ENCODE data around the gene EFR3B.
"Not testable (repeated sequence)": the region's sequence is repeated elsewhere in the genome, so short reads cannot be mapped to it uniquely, and the experiment has no call there.

Gene EFR3B

GRCh38 chr2:25082002-25082622 lies 40.2 kb downstream of the EFR3B start:
- no peak for ATAC-seq (replicated peaks; ENCODE audit: extremely low read depth, poor library complexity, severe bottlenecking)
- no peak overlapping the region for H3K27ac Mint-ChIP-seq (ENCODE audit: low read depth)
- H3K4me1 Mint-ChIP-seq, result no peaks in the 10 kb centered on the region

DNA sequence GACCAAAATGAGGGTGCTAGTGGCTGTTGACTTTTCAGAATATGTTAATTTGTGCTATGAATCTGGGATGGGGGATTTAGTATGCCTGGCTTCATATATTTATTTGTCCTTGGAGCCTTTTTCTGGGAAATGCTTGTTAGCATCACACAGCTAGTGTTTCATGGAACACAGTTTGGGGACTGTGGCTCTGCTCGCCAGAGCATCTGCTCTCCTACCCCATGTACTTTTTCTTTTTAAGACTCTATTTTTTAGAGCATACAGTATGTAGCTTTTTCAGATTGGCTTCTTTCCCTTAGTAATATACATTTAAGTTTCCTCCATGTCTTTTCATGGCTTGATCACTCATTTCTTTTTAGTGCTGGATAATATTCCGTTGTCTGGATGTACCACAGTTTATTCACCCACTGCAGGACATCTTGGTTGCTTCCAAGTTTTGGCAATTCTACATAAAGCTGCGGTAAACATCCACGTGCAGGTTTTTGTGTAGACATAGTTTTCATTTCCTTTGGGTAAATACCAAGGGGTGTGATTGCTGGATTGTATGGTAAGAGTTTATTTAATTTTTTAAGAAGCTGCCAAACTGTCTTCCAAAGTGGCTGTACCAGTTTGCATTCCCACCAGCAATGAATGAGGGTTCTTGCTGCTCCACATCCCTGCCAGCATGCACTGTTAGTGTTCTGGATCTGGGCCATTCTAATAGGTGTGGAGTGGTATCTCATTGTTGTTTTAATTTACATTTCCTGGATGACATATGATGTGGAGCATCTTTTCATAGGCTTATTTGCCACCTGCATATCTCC lies 44.1 kb downstream of the EFR3B start:
- H3K27ac Mint-ChIP-seq (ENCODE audit: low read depth), result no peak overlapping the region
- no peak for ATAC-seq (replicated peaks; ENCODE audit: extremely low read depth, poor library complexity, severe bottlenecking)
- peaks cover 22% of the 10 kb centered on the region for H3K27me3 Mint-ChIP-seq
- no peaks in the 10 kb centered on the region for H3K9me3 Mint-ChIP-seq
- no peak overlapping the region for H3K4me3 Mint-ChIP-seq
- no peaks in the 10 kb centered on the region for H3K4me1 Mint-ChIP-seq
- no peak for DNase-seq (ENCODE audit: low spot score in 2 of 2)
- no peaks in the 10 kb centered on the region for H3K36me3 Mint-ChIP-seq (ENCODE audit: insufficient read depth)

More at GRCh38 chr2:25082002-25082622, 40.2 kb downstream of the EFR3B start:
- Mint-ChIP-seq H3K9me3 (no peaks in the 10 kb centered on the region), H3K27me3 (peaks cover 49% of the 10 kb centered on the region), H3K4me3 (no peak overlapping the region), H3K36me3 (ENCODE audit: insufficient read depth) (no peaks in the 10 kb centered on the region)
- no peak for DNase-seq (ENCODE audit: low spot score in 2 of 2)

GRCh38 chr2:25088817-25089516 lies 47.1 kb downstream of the EFR3B start:
- ATAC-seq (replicated peaks; ENCODE audit: extremely low read depth, poor library complexity, severe bottlenecking) (no peak), DNase-seq (ENCODE audit: low spot score in 2 of 2) (no peak)
- H3K27me3 Mint-ChIP-seq, result no peaks in the 10 kb centered on the region
- no peak overlapping the region for H3K27ac Mint-ChIP-seq (ENCODE audit: low read depth)
- no peaks in the 10 kb centered on the region for H3K4me1 Mint-ChIP-seq
- H3K36me3 Mint-ChIP-seq (ENCODE audit: insufficient read depth), result no peaks in the 10 kb centered on the region
- H3K9me3 Mint-ChIP-seq, result no peaks in the 10 kb centered on the region
- H3K4me3 Mint-ChIP-seq, result no peak overlapping the region

GRCh38 chr2:25089605-25090315 lies 47.9 kb downstream of the EFR3B start:
- H3K27me3 Mint-ChIP-seq, result no peaks in the 10 kb centered on the region
- no peak for DNase-seq (ENCODE audit: low spot score in 2 of 2)
- no peak overlapping the region for H3K27ac Mint-ChIP-seq (ENCODE audit: low read depth)
- H3K4me1 Mint-ChIP-seq, result no peaks in the 10 kb centered on the region
- H3K36me3 Mint-ChIP-seq (ENCODE audit: insufficient read depth), result no peaks in the 10 kb centered on the region
- H3K9me3 Mint-ChIP-seq, result no peaks in the 10 kb centered on the region
- no peak overlapping the region for H3K4me3 Mint-ChIP-seq
- no peak for ATAC-seq (replicated peaks; ENCODE audit: extremely low read depth, poor library complexity, severe bottlenecking)

- no peaks in the 10 kb centered on the region for H3K27me3 Mint-ChIP-seq
- no peaks in the 10 kb centered on the region for H3K9me3 Mint-ChIP-seq
- no peak for ATAC-seq (replicated peaks; ENCODE audit: extremely low read depth, poor library complexity, severe bottlenecking)
- no peak for DNase-seq (ENCODE audit: low spot score in 2 of 2)
- no peaks in the 10 kb centered on the region for H3K36me3 Mint-ChIP-seq (ENCODE audit: insufficient read depth)
- H3K27ac Mint-ChIP-seq (ENCODE audit: low read depth), result no peak overlapping the region
- no peak overlapping the region for H3K4me3 Mint-ChIP-seq
- H3K4me1 Mint-ChIP-seq, result no peaks in the 10 kb centered on the region
Observed at GRCh38 chr2:25090801-25091200, 48.9 kb downstream of the EFR3B start.

DNA sequence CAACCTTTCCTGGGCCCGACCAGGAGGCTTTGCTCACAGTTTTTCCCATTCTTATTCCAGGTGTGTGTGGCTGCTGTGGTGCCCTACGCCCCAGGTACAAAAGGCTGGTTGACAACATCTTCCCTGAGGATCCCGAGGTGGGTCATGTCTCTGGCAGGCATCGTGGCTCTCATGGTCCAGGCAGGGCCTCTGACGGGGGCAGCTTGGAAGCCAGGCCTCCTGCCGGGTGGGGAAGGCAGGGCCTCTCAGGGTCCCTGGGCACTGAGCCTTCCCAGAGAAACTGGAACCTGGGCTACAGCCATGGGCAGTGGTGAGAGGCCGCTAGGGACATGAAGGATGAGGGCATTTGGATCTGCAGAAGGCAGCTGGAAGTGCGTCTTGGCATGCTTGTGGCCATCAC lies 49.4 kb downstream of the EFR3B start:
- H3K4me3 Mint-ChIP-seq, result no peak overlapping the region
- ATAC-seq (replicated peaks; ENCODE audit: extremely low read depth, poor library complexity, severe bottlenecking) (no peak), DNase-seq (ENCODE audit: low spot score in 2 of 2) (no peak)
- no peaks in the 10 kb centered on the region for H3K4me1 Mint-ChIP-seq
- no peaks in the 10 kb centered on the region for H3K36me3 Mint-ChIP-seq (ENCODE audit: insufficient read depth)
- no peak overlapping the region for H3K27ac Mint-ChIP-seq (ENCODE audit: low read depth)
- H3K9me3 Mint-ChIP-seq, result no peaks in the 10 kb centered on the region
- no peaks in the 10 kb centered on the region for H3K27me3 Mint-ChIP-seq

GRCh38 chr2:25098056-25098455 lies 56.2 kb downstream of the EFR3B start:
- Mint-ChIP-seq H3K36me3 (ENCODE audit: insufficient read depth) (no peaks in the 10 kb centered on the region), H3K27me3 (peaks cover 9% of the 10 kb centered on the region), H3K4me3 (no peak overlapping the region), H3K4me1 (no peaks in the 10 kb centered on the region), H3K27ac (ENCODE audit: low read depth) (no peak overlapping the region), H3K9me3 (no peaks in the 10 kb centered on the region)
- no peak for ATAC-seq (replicated peaks; ENCODE audit: extremely low read depth, poor library complexity, severe bottlenecking)
- no peak for DNase-seq (ENCODE audit: low spot score in 2 of 2)

- no peak for DNase-seq (ENCODE audit: low spot score in 2 of 2)
- no peak overlapping the region for H3K4me3 Mint-ChIP-seq
- H3K27me3 Mint-ChIP-seq, result peaks cover 9% of the 10 kb centered on the region
- no peaks in the 10 kb centered on the region for H3K9me3 Mint-ChIP-seq
- no peak for ATAC-seq (replicated peaks; ENCODE audit: extremely low read depth, poor library complexity, severe bottlenecking)
- no peaks in the 10 kb centered on the region for H3K4me1 Mint-ChIP-seq
- H3K36me3 Mint-ChIP-seq (ENCODE audit: insufficient read depth), result no peaks in the 10 kb centered on the region
- no peak overlapping the region for H3K27ac Mint-ChIP-seq (ENCODE audit: low read depth)
Observed at GRCh38 chr2:25098670-25099486, 57.0 kb downstream of the EFR3B start.

DNA sequence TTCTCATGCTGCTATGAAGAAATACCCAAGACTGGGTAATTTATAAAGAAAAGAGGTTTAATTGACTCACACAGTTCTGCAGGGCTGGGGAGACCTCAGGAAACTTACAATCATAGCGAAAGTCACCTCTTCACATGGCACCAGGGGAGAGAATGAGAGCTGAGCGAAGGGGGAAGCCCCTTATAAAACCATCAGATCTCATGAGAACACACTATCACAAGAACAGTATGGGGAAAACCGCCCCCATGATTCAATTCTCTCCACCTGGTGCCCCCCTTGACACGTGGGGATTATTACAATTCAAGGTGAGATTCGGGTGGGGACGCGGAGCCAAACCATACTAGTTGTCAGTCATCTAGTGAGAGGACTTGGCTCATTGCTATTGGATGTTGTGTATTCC lies 60.5 kb downstream of the EFR3B start:
- ATAC-seq (replicated peaks; ENCODE audit: extremely low read depth, poor library complexity, severe bottlenecking); DNase-seq (ENCODE audit: low spot score in 2 of 2); H3K36me3 Mint-ChIP-seq (ENCODE audit: insufficient read depth); H3K4me3 Mint-ChIP-seq; H3K9me3 Mint-ChIP-seq; H3K4me1 Mint-ChIP-seq; H3K27ac Mint-ChIP-seq (ENCODE audit: low read depth): not testable (repeated sequence)
- peaks cover 14% of the 10 kb centered on the region for H3K27me3 Mint-ChIP-seq

DNA sequence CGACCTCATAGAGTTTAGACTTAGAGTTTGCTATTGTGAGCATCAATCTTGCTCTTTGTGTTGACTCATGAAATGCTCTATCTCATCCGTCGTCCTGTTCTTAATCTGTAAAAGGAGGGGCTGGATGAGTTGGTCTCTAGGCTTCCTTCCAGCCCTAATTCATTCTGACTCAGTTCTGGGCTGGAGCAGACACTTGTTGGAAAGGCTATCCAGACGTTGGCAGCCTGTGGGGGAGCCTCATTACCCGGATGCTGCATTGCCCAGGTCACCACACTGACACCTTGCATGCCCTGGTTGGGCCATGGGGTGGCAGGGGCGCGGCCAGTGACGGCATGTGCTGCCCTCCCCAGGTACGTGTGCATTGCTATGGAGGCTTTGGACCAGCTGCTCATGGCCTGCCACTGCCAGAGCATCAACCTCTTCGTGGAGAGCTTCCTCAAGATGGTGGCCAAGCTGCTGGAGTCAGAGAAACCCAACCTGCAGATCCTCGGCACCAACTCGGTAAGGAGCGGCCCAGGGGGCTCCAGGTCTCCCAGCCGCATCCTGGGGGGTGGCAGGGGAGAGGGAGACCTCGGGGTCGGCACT lies 61.5 kb downstream of the EFR3B start:
- Mint-ChIP-seq H3K4me3 (no peak overlapping the region), H3K4me1 (no peaks in the 10 kb centered on the region), H3K36me3 (ENCODE audit: insufficient read depth) (no peaks in the 10 kb centered on the region), H3K27ac (ENCODE audit: low read depth) (no peak overlapping the region), H3K9me3 (no peaks in the 10 kb centered on the region), H3K27me3 (peaks cover 15% of the 10 kb centered on the region)
- ATAC-seq (replicated peaks; ENCODE audit: extremely low read depth, poor library complexity, severe bottlenecking) (no peak), DNase-seq (ENCODE audit: low spot score in 2 of 2) (no peak)

DNA sequence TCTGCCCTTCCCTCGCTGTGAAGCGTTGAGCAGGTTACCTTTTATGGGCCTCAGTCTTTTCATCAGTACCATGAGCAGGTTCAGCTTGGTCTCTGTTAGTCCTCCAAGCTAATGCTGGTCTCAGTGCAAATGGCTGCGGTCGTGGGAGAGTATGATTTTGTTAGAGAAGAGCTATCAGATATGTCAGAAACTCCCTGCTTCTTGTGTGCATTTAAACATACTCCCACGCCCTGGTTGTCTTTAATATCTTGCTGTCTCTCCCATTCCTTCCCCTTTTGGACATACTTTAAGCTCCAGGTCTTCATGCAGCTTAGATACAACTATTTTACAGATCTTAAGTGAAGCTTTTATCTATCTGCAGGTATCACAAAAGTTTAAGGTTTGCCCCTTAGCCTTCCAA lies 62.9 kb downstream of the EFR3B start:
- no peak overlapping the region for H3K27ac Mint-ChIP-seq (ENCODE audit: low read depth)
- no peaks in the 10 kb centered on the region for H3K9me3 Mint-ChIP-seq
- peaks cover 15% of the 10 kb centered on the region for H3K27me3 Mint-ChIP-seq
- no peaks in the 10 kb centered on the region for H3K4me1 Mint-ChIP-seq
- DNase-seq (ENCODE audit: low spot score in 2 of 2), result no peak
- H3K36me3 Mint-ChIP-seq (ENCODE audit: insufficient read depth), result no peaks in the 10 kb centered on the region
- no peak overlapping the region for H3K4me3 Mint-ChIP-seq
- ATAC-seq (replicated peaks; ENCODE audit: extremely low read depth, poor library complexity, severe bottlenecking), result no peak
